K562 (cell line): ENCODE data around the gene C4A. TPM values are rescaled to one million over a fixed set of nuclear protein-coding genes. Genes with fewer than 3 reads are reported as not detected.

Experiments
- ATAC-seq: fragments of 200-7000 bp; cut with Tn5 transposase; 3 replicates; pipeline ENCODE4 v1.9.1; 2020; ENCODE audit warnings: moderate library complexity
- BruUV-seq: library from RNA; stranded (reverse); fragments of 400-500 nt; replicated peaks from 2 replicates; lab custom pipeline; 2021; lab: Mats Ljungman, UMichigan
- CTCF ChIA-PET: fragments of 300-600 bp; formaldehyde crosslinking; extraction: SDS; loops from one replicate; lab custom pipeline; 2021; ENCODE audit warnings: low intra/inter-chr PET ratio; lab: Yijun Ruan, JAX
- POLR2A ChIA-PET: fragments of 300-600, 350-650 bp; sonication (Branson Sonifier 250); formaldehyde crosslinking; extraction: SDS; loops from one replicate; lab custom pipeline; 2021; ENCODE audit warnings: antibody characterized with exemption, inconsistent platforms; lab: Yijun Ruan, JAX
- DNase-seq, 4 experiments: peaks; one replicate each; pipeline versions ENCODE4 v3.0.0 to v3.0.0-alpha.2; 2011 to 2018; ENCODE audit warnings: low spot score in 3 of 4, mixed read lengths in 3 of 4; ENCODE audit errors: extremely low read depth in 1 of 4
- FAIRE-seq: peaks from 2 replicates; lab custom pipeline; 2011; peaks lifted over from hg19 to GRCh38; lab: Jason Lieb, UNC
- H2AFZ ChIP-seq: 2 replicates; pipeline ENCODE4 v1.6.0; 2011; ENCODE audit warnings: low read depth, low read length, control low read depth, inconsistent platforms
- H3K27ac ChIP-seq: fragments of 200-600 bp; 3 replicates; pipeline ENCODE4 v1.8.0; 2011; ENCODE audit warnings: low read depth, mild to moderate bottlenecking, control low read depth, inconsistent platforms, low read length, moderate library complexity, mixed read lengths; ENCODE audit errors: extremely low read depth
- H3K27me3 ChIP-seq, 2 experiments: fragments of 300-600 bp in 1 of 2; 2 replicates in 1 of 2; 3 replicates in 1 of 2; pipeline versions ENCODE4 v1.6.0 to v1.8.0; 2011; ENCODE audit warnings: inconsistent platforms in 2 of 2, low read length in 2 of 2, mild to moderate bottlenecking in 1 of 2, mixed read lengths in 1 of 2, moderate library complexity in 1 of 2; ENCODE audit not compliant: control insufficient read depth in 2 of 2, insufficient read depth in 2 of 2
- H3K36me3 ChIP-seq: fragments of 300-600 bp; 3 replicates; pipeline ENCODE4 v1.8.0; 2011; ENCODE audit warnings: mild to moderate bottlenecking, low read length, inconsistent platforms; ENCODE audit not compliant: control insufficient read depth, insufficient read depth
- H3K4me1 ChIP-seq, 2 experiments: fragments of 200-600 bp in 1 of 2; replicated peaks in 1 of 2; 2 replicates in 1 of 2; 3 replicates in 1 of 2; pipeline versions ENCODE4 v1.5.1 to v1.8.0; 2011; ENCODE audit warnings: inconsistent platforms in 2 of 2, low read length in 2 of 2, mild to moderate bottlenecking in 1 of 2, mixed read lengths in 1 of 2, moderate library complexity in 1 of 2; ENCODE audit not compliant: control insufficient read depth in 2 of 2, insufficient read depth in 2 of 2
- H3K4me2 ChIP-seq: 2 replicates; pipeline ENCODE4 v1.6.1; 2011; ENCODE audit warnings: low read length, control low read depth, inconsistent platforms, mixed read lengths; ENCODE audit not compliant: insufficient read depth
- H3K4me3 ChIP-seq: fragments of 200-600 bp; sonication (generic), shearing (Covaris generic); 2 replicates; pipeline ENCODE4 v1.5.1; 2016; ENCODE audit warnings: control low read depth, inconsistent platforms
- H3K79me2 ChIP-seq: fragments of 200-600 bp; 3 replicates; pipeline ENCODE4 v1.8.0; 2011; ENCODE audit warnings: low read length, inconsistent platforms; ENCODE audit not compliant: control insufficient read depth, insufficient read depth
- H3K9ac ChIP-seq, 2 experiments: 2 replicates each; pipeline versions ENCODE4 v1.6.0 to v1.6.1; 2011; ENCODE audit warnings: low read depth in 2 of 2, low read length in 2 of 2, control low read depth in 1 of 2, inconsistent platforms in 1 of 2, mild to moderate bottlenecking in 1 of 2, mixed read lengths in 1 of 2; ENCODE audit not compliant: insufficient read depth in 1 of 2
- H3K9me1 ChIP-seq: one replicate; pipeline ENCODE4 v1.6.0; 2011; ENCODE audit warnings: inconsistent platforms, mild to moderate bottlenecking, low read length, moderate library complexity; ENCODE audit not compliant: control insufficient read depth, insufficient read depth
- H3K9me3 ChIP-seq: replicated peaks from 2 replicates; pipeline ENCODE4 v1.5.1; 2011; ENCODE audit warnings: low read depth, low read length, inconsistent platforms; ENCODE audit not compliant: control insufficient read depth, insufficient read depth
- H4K20me1 ChIP-seq: replicated peaks from 2 replicates; pipeline ENCODE4 v1.6.1; 2011; ENCODE audit warnings: low read length, inconsistent platforms, mixed read lengths; ENCODE audit not compliant: control insufficient read depth, insufficient read depth
- ARID4B ChIP-seq: sonication (generic); formaldehyde crosslinking; IDR thresholded peaks from 2 replicates; pipeline ENCODE4 v1.8.0; 2022; ENCODE audit warnings: mild to moderate bottlenecking, missing genetic modification reagents
- CREM ChIP-seq: IDR thresholded peaks from 2 replicates; pipeline ENCODE4 v1.6.1; 2014; ENCODE audit warnings: antibody characterized with exemption, low read depth
- FOXJ2 ChIP-seq: fragments of 200-800 bp; sonication (Bioruptor generic); IDR thresholded peaks from 2 replicates; pipeline ENCODE4 v1.6.1; 2016; ENCODE audit warnings: missing genetic modification characterization, missing compliant biosample characterization
- GATAD2B ChIP-seq: fragments of 450-650 bp; IDR thresholded peaks from 2 replicates; pipeline ENCODE4 v1.6.1; 2017; ENCODE audit warnings: mild to moderate bottlenecking, borderline replicate concordance
- HCFC1 ChIP-seq: IDR thresholded peaks from 2 replicates; pipeline ENCODE4 v1.6.1; 2012; ENCODE audit warnings: low read depth, low read length, improper control_type of control experiment
- HDAC1 ChIP-seq, 2 experiments: fragments of 450-650 bp; IDR thresholded peaks; 2 replicates each; pipeline ENCODE4 v1.6.1; 2016 to 2017; ENCODE audit warnings: inconsistent platforms in 1 of 2, mild to moderate bottlenecking in 1 of 2, moderate library complexity in 1 of 2
- HNRNPL ChIP-seq: fragments of 200-400 bp; formaldehyde crosslinking; IDR thresholded peaks from 2 replicates; pipeline ENCODE4 v1.6.1; 2017; ENCODE audit warnings: low read depth, mild to moderate bottlenecking, low read length
- MCM7 ChIP-seq, 2 experiments: fragments of 450-650 bp; IDR thresholded peaks; 2 replicates each; pipeline ENCODE4 v1.6.1; 2016 to 2018
- PHTF2 ChIP-seq: fragments of 250-450 bp; sonication (Bioruptor Pico); IDR thresholded peaks from 2 replicates; pipeline ENCODE4 v1.5.0; 2021; ENCODE audit warnings: mild to moderate bottlenecking
- RBM15 ChIP-seq: fragments of 200-400 bp; formaldehyde crosslinking; IDR thresholded peaks from 2 replicates; pipeline ENCODE4 v1.6.1; 2018; ENCODE audit warnings: mild to moderate bottlenecking, low read length, moderate library complexity; ENCODE audit not compliant: insufficient read depth
- SAP30 ChIP-seq: fragments of 200-600 bp; sonication (generic); IDR thresholded peaks from 2 replicates; pipeline ENCODE4 v1.6.1; 2012; ENCODE audit warnings: borderline replicate concordance, low read depth, mild to moderate bottlenecking, moderate library complexity, low read length, control low read depth, inconsistent platforms; ENCODE audit not compliant: insufficient read depth, poor library complexity, severe bottlenecking
- SNIP1 ChIP-seq: fragments of 450-650 bp; IDR thresholded peaks from 2 replicates; pipeline ENCODE4 v1.7.1; 2017; ENCODE audit warnings: low read depth, mild to moderate bottlenecking
- ZNF347 ChIP-seq: fragments of 450-650 bp; formaldehyde crosslinking; IDR thresholded peaks from 2 replicates; pipeline ENCODE4 v1.4.0; 2020; ENCODE audit warnings: low read depth, mild to moderate bottlenecking, moderate library complexity
- ZNF609 ChIP-seq: sonication (generic); formaldehyde crosslinking; IDR thresholded peaks from 2 replicates; pipeline ENCODE4 v1.8.1; 2023; ENCODE audit warnings: missing genetic modification reagents, mild to moderate bottlenecking, borderline replicate concordance
- WGBS: fragments of 100-300 bp; shearing (Covaris generic); methylation state at CpG from one replicate; pipeline ENCODE4 v1.1.6; 2016; ENCODE audit warnings: low coverage, mixed read lengths; ENCODE audit not compliant: insufficient coverage; ENCODE audit errors: missing lambda C conversion rate; 5-methylcytosine and 5-hydroxymethylcytosine counted together
- in situ Hi-C: fragments of 300-500 bp; cut with MboI; formaldehyde crosslinking; loops from 4 replicates; pipeline ENCODE4 v1.15.0; 2018; ENCODE audit warnings: inconsistent platforms, mixed read lengths
- intact Hi-C: fragments of 100-400 bp; cut with micrococcal nuclease; formaldehyde crosslinking; loops from 2 replicates; pipeline ENCODE4 v1.14.2; 2022
- polyA plus RNA-seq, 8 experiments: library from polyadenylated mRNA; depleted of rRNA in 4 of 8; stranded (reverse) in 5 of 8; unstranded in 3 of 8; fragments of >200 nt; fragmentation: Nextera tagmentation in 2 of 8; fragmentation: Illumina TruSeq in 1 of 8; extraction: Ambion mirVana in 2 of 8; extraction: Trizol in 1 of 8; gene quantifications; 2 replicates each; pipeline versions ENCODE4 v1.2.1 to v1.2.3, GENCODE V29; 2011 to 2014; ENCODE audit warnings: inconsistent platforms in 1 of 8, missing spikeins in 1 of 8
- total RNA-seq, 7 experiments: library from RNA; depleted of rRNA in 6 of 7; stranded (reverse); fragments of >200 nt in 6 of 7; fragmentation: Illumina TruSeq in 2 of 7; extraction: Trizol in 2 of 7; gene quantifications; 2 replicates each; pipeline versions ENCODE4 v1.2.1 to v1.2.3, GENCODE V29; 2011 to 2021; ENCODE audit warnings: low replicate concordance in 1 of 7

C4A gene
- total and polyA plus RNA-seq, 9 of the 15 experiments (the other 6 are each of a cell fraction or from before 2014, with no cell fraction given): 0.27 to 7.6 (median 5.0) TPM

- CTCF ChIA-PET: no interaction called here
- no peak overlapping the region for H3K27ac ChIP-seq
- POLR2A ChIA-PET: interaction anchor here (0.6 to 0.7 kb wide), 2 partner anchors 65 to 255 kb away, joined by 3 to 4 read pairs; no protein-coding TSS in a partner anchor
- H3K4me3 ChIP-seq: no peak overlapping the region
- ATAC-seq: peak; percentile 16; the same call in 2 of the 3 replicates
- in situ Hi-C loops: no loop called here
- no peak for DNase-seq
- H3K9me1 ChIP-seq: no peaks in the 10 kb centered on the region
- no peaks in the 10 kb centered on the region for H3K9me3 ChIP-seq
- no peaks in the 10 kb centered on the region for H3K79me2 ChIP-seq
- H3K4me1 ChIP-seq: peaks cover 0 to 7% of the 10 kb centered on the region in 2 experiments; a peak in 1 of 5 replicates
- H2AFZ ChIP-seq: peak overlapping the region; percentile 17; the same call in 1 of the 2 replicates
- WGBS: 36% methylated on average over 16 of the region's 19 CpGs
- H3K36me3 ChIP-seq: no peaks in the 10 kb centered on the region
- FAIRE-seq: no peak
- peak overlapping the region in 1 of 2 experiments; percentile 73; a peak in 2 of 4 replicates for H3K9ac ChIP-seq
- H3K4me2 ChIP-seq: no peak overlapping the region
- peaks cover 8 to 12% of the 10 kb centered on the region in 2 experiments; a peak in 2 of 5 replicates for H3K27me3 ChIP-seq
- intact Hi-C loops: no loop called here
- H4K20me1 ChIP-seq: no peaks in the 10 kb centered on the region
- BruUV-seq: no TSS peak
- TF ChIP-seq SNIP1 (no peak), ZNF347 (CRISPR knock-in tag) (no peak), ARID4B (CRISPR knock-in tag) (no peak), HNRNPL (no peak), MCM7 (IDR thresholded peaks at IDR 0.05) (no peak), RBM15 (no peak), CREM (no peak), GATAD2B (no peak), HDAC1 (IDR thresholded peaks at IDR 0.05) (no peak), ZNF609 (CRISPR knock-in tag) (no peak), FOXJ2 (tag) (no peak), SAP30 (no peak), HCFC1 (no peak), PHTF2 (CRISPR knock-in tag) (no peak)
Observed at GRCh38 chr6:31933537-31933936, 48.3 kb upstream of the C4A start.
